PC-9 (cell line): ENCODE data around the gene AEBP1. TPM values are rescaled to one million over a fixed set of nuclear protein-coding genes. Genes with fewer than 3 reads are reported as not detected.

Source experiments
- BruUV-seq: library from RNA; stranded (reverse); fragments of 400-500 nt; replicated peaks from 2 replicates; lab custom pipeline; 2021; lab: Mats Ljungman, UMichigan
- CTCF ChIA-PET: fragments of 300-600 bp; sonication (Branson Sonifier 250); formaldehyde crosslinking; loops from one replicate; lab custom pipeline; 2022; ENCODE audit warnings: antibody characterized with exemption; lab: Charles Lee
- POLR2A ChIA-PET: fragments of 300-600 bp; sonication (Branson Sonifier 250); formaldehyde crosslinking; loops from one replicate; lab custom pipeline; 2022; ENCODE audit warnings: antibody characterized with exemption; ENCODE audit not compliant: unreplicated experiment; lab: Charles Lee
- DNase-seq, 2 experiments: peaks; one replicate each; pipeline versions ENCODE4 v3.0.0 to v3.0.0-alpha.2; 2015 to 2022; ENCODE audit warnings: mixed read lengths in 1 of 2
- H2AFZ ChIP-seq: fragments of 200-600 bp; sonication (generic); 2 replicates; pipeline ENCODE4 v1.8.1; 2017; ENCODE audit warnings: antibody characterized with exemption
- H3F3A ChIP-seq: fragments of 200-600 bp; sonication (generic); 2 replicates; pipeline ENCODE4 v1.8.1; 2017; ENCODE audit warnings: antibody characterized with exemption, mild to moderate bottlenecking, low read depth; ENCODE audit not compliant: insufficient read depth
- H3K27ac ChIP-seq: fragments of 200-600 bp; sonication (generic); 2 replicates; pipeline ENCODE4 v1.6.1; 2016; ENCODE audit warnings: mixed run types
- H3K27me3 ChIP-seq: fragments of 200-600 bp; sonication (generic); 2 replicates; pipeline ENCODE4 v1.6.1; 2016; ENCODE audit warnings: low read depth, mixed run types; ENCODE audit not compliant: insufficient read depth
- H3K36me3 ChIP-seq: fragments of 200-600 bp; sonication (generic); 2 replicates; pipeline ENCODE4 v1.6.1; 2016; ENCODE audit warnings: low read depth, mixed run types
- H3K4me1 ChIP-seq: fragments of 200-600 bp; sonication (generic); replicated peaks from 2 replicates; pipeline ENCODE4 v1.6.1; 2016; ENCODE audit warnings: mixed run types; ENCODE audit not compliant: insufficient read depth
- H3K4me2 ChIP-seq: fragments of 200-600 bp; sonication (generic); 2 replicates; pipeline ENCODE4 v1.6.1; 2017; ENCODE audit warnings: mixed run types
- H3K4me3 ChIP-seq: fragments of 200-600 bp; sonication (generic); 2 replicates; pipeline ENCODE4 v1.6.1; 2016; ENCODE audit warnings: mixed run types
- H3K79me2 ChIP-seq: fragments of 200-600 bp; sonication (generic); 2 replicates; pipeline ENCODE4 v1.6.1; 2017; ENCODE audit warnings: low read depth, mixed run types
- H3K9me2 ChIP-seq: fragments of 200-600 bp; sonication (generic); 2 replicates; pipeline ENCODE4 v1.8.1; 2017; ENCODE audit warnings: mild to moderate bottlenecking; ENCODE audit not compliant: insufficient read depth
- H3K9me3 ChIP-seq: fragments of 200-600 bp; sonication (generic); 2 replicates; pipeline ENCODE4 v1.8.1; 2016; ENCODE audit warnings: low read depth; ENCODE audit not compliant: insufficient read depth
- H4K20me1 ChIP-seq: fragments of 200-600 bp; sonication (generic); 2 replicates; pipeline ENCODE4 v1.8.1; 2017; ENCODE audit not compliant: insufficient read depth
- EZH2 ChIP-seq: fragments of 200-600 bp; sonication (generic); IDR thresholded peaks from 2 replicates; pipeline ENCODE4 v1.8.0; 2017; ENCODE audit warnings: antibody characterized with exemption, low read depth
- intact Hi-C: fragments of 100-400 bp; cut with micrococcal nuclease; formaldehyde crosslinking; loops from one replicate; pipeline ENCODE4 v1.10.0; 2022; ENCODE audit not compliant: unreplicated experiment
- total RNA-seq: library from RNA; stranded (reverse); gene quantifications from 2 replicates; pipeline ENCODE4 v1.2.3, GENCODE V29; 2021
- TF ChIP-seq, protein P1 (sequence below): fragments of 200-600 bp; sonication (generic); conservative IDR thresholded peaks from 2 replicates; pipeline ENCODE4 v1.6.1; 2017; ENCODE audit warnings: mixed run types, antibody characterized with exemption, mild to moderate bottlenecking, moderate library complexity

Gene AEBP1
- total RNA-seq, 1 experiment from 2014 or later, result 0.33 TPM

DNA sequence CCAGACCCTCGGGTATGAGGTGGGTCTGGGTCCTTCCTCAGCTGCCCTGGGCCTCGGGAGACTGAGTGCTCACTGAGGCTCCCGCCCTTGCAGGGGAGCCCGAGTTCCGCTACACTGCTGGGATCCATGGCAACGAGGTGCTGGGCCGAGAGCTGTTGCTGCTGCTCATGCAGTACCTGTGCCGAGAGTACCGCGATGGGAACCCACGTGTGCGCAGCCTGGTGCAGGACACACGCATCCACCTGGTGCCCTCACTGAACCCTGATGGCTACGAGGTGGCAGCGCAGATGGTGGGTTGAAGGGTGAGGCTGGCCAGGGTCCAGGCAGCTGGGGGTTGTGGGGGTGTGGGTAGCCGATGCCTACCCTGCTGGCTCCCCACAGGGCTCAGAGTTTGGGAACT is 7.6 kb downstream of the AEBP1 start:
- CTCF ChIA-PET, result no interaction called here

DNA sequence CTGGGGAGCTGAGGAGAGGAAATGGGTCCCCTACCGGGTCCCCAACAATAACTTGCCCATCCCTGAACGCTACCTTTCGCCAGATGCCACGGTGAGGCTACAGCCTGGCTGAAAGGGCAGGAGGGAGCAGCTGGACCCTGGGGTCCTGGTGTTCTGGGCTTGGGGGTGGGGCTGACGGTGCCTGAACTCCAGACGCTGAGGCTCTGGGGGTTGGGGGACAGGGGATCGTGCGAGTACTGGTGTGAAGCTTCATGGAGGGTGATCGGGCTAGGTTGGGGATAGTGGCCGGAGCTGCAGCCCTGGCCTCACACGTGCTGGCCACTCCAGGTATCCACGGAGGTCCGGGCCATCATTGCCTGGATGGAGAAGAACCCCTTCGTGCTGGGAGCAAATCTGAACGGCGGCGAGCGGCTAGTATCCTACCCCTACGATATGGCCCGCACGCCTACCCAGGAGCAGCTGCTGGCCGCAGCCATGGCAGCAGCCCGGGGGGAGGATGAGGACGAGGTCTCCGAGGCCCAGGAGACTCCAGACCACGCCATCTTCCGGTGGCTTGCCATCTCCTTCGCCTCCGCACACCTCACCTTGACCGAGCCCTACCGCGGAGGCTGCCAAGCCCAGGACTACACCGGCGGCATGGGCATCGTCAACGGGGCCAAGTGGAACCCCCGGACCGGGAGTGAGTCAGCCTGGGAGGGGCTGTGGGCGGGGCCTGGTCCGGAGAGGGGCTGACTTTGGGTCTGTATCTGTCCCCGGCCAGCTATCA is 8.3 kb downstream of the AEBP1 start:
- no peaks in the 10 kb centered on the region for H3K27me3 ChIP-seq
- intact Hi-C loops, result no loop called here
- no peak for DNase-seq
- H3K9me2 ChIP-seq, result no peaks in the 10 kb centered on the region
- no peaks in the 10 kb centered on the region for H3K79me2 ChIP-seq
- no peaks in the 10 kb centered on the region for H3K9me3 ChIP-seq
- BruUV-seq, result no TSS peak
- CTCF ChIA-PET, result no interaction called here
- H3K4me2 ChIP-seq, result no peak overlapping the region
- POLR2A ChIA-PET, result no interaction called here
- TF ChIP-seq, protein P1, sequence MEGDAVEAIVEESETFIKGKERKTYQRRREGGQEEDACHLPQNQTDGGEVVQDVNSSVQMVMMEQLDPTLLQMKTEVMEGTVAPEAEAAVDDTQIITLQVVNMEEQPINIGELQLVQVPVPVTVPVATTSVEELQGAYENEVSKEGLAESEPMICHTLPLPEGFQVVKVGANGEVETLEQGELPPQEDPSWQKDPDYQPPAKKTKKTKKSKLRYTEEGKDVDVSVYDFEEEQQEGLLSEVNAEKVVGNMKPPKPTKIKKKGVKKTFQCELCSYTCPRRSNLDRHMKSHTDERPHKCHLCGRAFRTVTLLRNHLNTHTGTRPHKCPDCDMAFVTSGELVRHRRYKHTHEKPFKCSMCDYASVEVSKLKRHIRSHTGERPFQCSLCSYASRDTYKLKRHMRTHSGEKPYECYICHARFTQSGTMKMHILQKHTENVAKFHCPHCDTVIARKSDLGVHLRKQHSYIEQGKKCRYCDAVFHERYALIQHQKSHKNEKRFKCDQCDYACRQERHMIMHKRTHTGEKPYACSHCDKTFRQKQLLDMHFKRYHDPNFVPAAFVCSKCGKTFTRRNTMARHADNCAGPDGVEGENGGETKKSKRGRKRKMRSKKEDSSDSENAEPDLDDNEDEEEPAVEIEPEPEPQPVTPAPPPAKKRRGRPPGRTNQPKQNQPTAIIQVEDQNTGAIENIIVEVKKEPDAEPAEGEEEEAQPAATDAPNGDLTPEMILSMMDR, result no peak
- TF ChIP-seq EZH2, result no peak
- H3K27ac ChIP-seq, result no peak overlapping the region
- peaks cover 10% of the 10 kb centered on the region; the same call in 1 of the 2 replicates for H3F3A ChIP-seq
- H3K36me3 ChIP-seq, result peaks cover 6% of the 10 kb centered on the region; the same call in 1 of the 2 replicates
- no peak overlapping the region for H2AFZ ChIP-seq
- H3K4me3 ChIP-seq, result no peak overlapping the region
- no peaks in the 10 kb centered on the region for H4K20me1 ChIP-seq
- H3K4me1 ChIP-seq, result no peaks in the 10 kb centered on the region

More for the DNA sequence above, 7.6 kb downstream of the AEBP1 start:
- intact Hi-C loops, result no loop called here
- Histone ChIP-seq H3K4me2 (no peak overlapping the region), H2AFZ (no peak overlapping the region), H3K27ac (no peak overlapping the region), H3K27me3 (no peaks in the 10 kb centered on the region), H3K9me2 (no peaks in the 10 kb centered on the region), H4K20me1 (no peaks in the 10 kb centered on the region), H3K9me3 (no peaks in the 10 kb centered on the region), H3K4me1 (no peaks in the 10 kb centered on the region), H3K4me3 (no peak overlapping the region), H3K79me2 (no peaks in the 10 kb centered on the region), H3K36me3 (peaks cover 6% of the 10 kb centered on the region; the same call in 1 of the 2 replicates), H3F3A (peaks cover 10% of the 10 kb centered on the region; the same call in 1 of the 2 replicates)
- BruUV-seq, result no TSS peak
- POLR2A ChIA-PET, result no interaction called here
- TF ChIP-seq, protein P1, result no peak
- no peak for TF ChIP-seq EZH2
- no peak for DNase-seq

DNA sequence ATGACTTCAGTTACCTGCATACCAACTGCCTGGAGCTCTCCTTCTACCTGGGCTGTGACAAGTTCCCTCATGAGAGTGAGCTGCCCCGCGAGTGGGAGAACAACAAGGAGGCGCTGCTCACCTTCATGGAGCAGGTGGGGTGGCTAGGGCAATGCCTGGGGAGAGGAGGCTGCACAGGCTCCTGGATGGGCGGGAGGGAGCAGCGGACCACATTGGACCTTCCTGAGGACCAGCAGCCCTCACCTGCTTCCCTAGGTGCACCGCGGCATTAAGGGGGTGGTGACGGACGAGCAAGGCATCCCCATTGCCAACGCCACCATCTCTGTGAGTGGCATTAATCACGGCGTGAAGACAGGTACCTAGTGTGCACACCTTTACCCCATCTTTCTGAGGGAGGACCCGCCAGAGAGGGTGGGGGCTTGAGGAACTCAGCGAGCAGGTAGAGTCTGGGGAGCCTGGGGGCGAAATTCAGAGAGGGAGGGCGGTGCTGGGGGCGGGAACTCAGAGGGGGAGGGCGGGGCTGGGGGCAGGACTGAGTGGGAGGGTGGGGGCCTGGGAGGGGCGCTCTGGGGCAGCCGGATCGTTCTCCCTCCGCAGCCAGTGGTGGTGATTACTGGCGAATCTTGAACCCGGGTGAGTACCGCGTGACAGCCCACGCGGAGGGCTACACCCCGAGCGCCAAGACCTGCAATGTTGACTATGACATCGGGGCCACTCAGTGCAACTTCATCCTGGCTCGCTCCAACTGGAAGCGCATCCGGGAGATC is 9.0 kb downstream of the AEBP1 start:
- no peak for DNase-seq
- Histone ChIP-seq H3K27ac (no peak overlapping the region), H3K4me1 (no peaks in the 10 kb centered on the region), H3F3A (peaks cover 10% of the 10 kb centered on the region; the same call in 1 of the 2 replicates), H3K79me2 (no peaks in the 10 kb centered on the region), H3K4me3 (no peak overlapping the region), H3K4me2 (no peak overlapping the region), H3K9me2 (no peaks in the 10 kb centered on the region), H2AFZ (no peak overlapping the region), H4K20me1 (no peaks in the 10 kb centered on the region; the same call in 1 of the 2 replicates), H3K36me3 (peaks cover 13% of the 10 kb centered on the region; the same call in 1 of the 2 replicates), H3K27me3 (no peaks in the 10 kb centered on the region), H3K9me3 (no peaks in the 10 kb centered on the region)
- ChIA-PET CTCF (no interaction called here), POLR2A (no interaction called here)
- intact Hi-C loops, result no loop called here
- TF ChIP-seq, protein P1, result no peak
- no peak for TF ChIP-seq EZH2
- BruUV-seq, result no TSS peak
